Testis (tissue), 3 donors: ENCODE data around the gene SHFL. TPM values are rescaled to one million over a fixed set of nuclear protein-coding genes. Genes with fewer than 3 reads are reported as not detected.

Experiments used
- DNase-seq: peaks from one replicate; pipeline ENCODE4 v3.0.0-alpha.2; 2019
- H3K27ac ChIP-seq, 2 donors: fragments of 200-600 bp; sonication (generic); one replicate each; pipeline ENCODE4 v1.5.1; 2019
- H3K27me3 ChIP-seq: fragments of 200-600 bp; sonication (generic); one replicate; pipeline ENCODE4 v1.5.1; 2019
- H3K36me3 ChIP-seq: fragments of 200-600 bp; sonication (generic); one replicate; pipeline ENCODE4 v1.5.1; 2017; ENCODE audit warnings: low read depth; ENCODE audit errors: missing control alignments
- H3K4me1 ChIP-seq: fragments of 200-600 bp; sonication (generic); one replicate; pipeline ENCODE4 v1.5.1; 2019
- H3K4me3 ChIP-seq, 2 donors: fragments of 200-600 bp; sonication (generic); one replicate each; pipeline ENCODE4 v1.5.1; 2017 to 2019
- H3K9me3 ChIP-seq: fragments of 200-600 bp; sonication (generic); one replicate; pipeline ENCODE4 v1.5.1; 2017
- POLR2A ChIP-seq: fragments of 450-650 bp; IDR thresholded peaks from one replicate; pipeline ENCODE4 v1.6.1; 2017; ENCODE audit warnings: antibody characterized with exemption, mild to moderate bottlenecking, moderate library complexity
- WGBS, 2 donors: methylation state at CpG; one replicate each; pipeline ENCODE4 v1.1.5; 2018; 5-methylcytosine and 5-hydroxymethylcytosine counted together
- intact Hi-C: fragments of 100-400 bp; cut with DNase I; formaldehyde crosslinking; loops from one replicate; pipeline ENCODE4 v1.15.1; 2023; ENCODE audit warnings: low total_unique reads
- microRNA-seq, 2 donors: library from miRNA; unstranded; fragments of <30 nt; microRNA quantifications; one replicate each; pipeline ENCODE4, GENCODE V29; 2016; ENCODE audit warnings: borderline number of aligned reads in 2 of 2, borderline replicate concordance in 1 of 2
- polyA plus RNA-seq: library from polyadenylated mRNA; stranded (reverse); fragments of 350-450 nt; fragmentation: Illumina TruSeq; extraction: RNeasy Lipid Tissue Mini Kit (QIAGEN cat#74804); gene quantifications from one replicate; pipeline ENCODE4 v1.2.3, GENCODE V29; 2014; ENCODE audit warnings: low read depth, low replicate concordance; ENCODE audit not compliant: insufficient read depth
- small RNA-seq, 2 donors: library from RNA; depleted of rRNA; stranded (forward); fragments of <200 nt; gene quantifications; one replicate each; pipeline ENCODE3, GENCODE V24; 2016
- total RNA-seq, 2 donors: library from RNA; depleted of rRNA; stranded (reverse); fragments of >200 nt; gene quantifications; one replicate each; pipeline ENCODE4 v1.2.3, GENCODE V29; 2016
- TF ChIP-seq, protein P1 (sequence below), 3 experiments: fragments of 450-650 bp in 2 of 3; fragments of 200-600 bp in 1 of 3; sonication (generic) in 1 of 3; IDR thresholded peaks; one replicate each; pipeline ENCODE4 v1.5.1; 2016 to 2019; ENCODE audit warnings: antibody characterized with exemption in 3 of 3, mild to moderate bottlenecking in 2 of 3, moderate library complexity in 1 of 3

The SHFL gene
- total and polyA plus RNA-seq, 3 donors from 2014 or later, result 18.7 to 25.8 (median 20.4) TPM

DNA sequence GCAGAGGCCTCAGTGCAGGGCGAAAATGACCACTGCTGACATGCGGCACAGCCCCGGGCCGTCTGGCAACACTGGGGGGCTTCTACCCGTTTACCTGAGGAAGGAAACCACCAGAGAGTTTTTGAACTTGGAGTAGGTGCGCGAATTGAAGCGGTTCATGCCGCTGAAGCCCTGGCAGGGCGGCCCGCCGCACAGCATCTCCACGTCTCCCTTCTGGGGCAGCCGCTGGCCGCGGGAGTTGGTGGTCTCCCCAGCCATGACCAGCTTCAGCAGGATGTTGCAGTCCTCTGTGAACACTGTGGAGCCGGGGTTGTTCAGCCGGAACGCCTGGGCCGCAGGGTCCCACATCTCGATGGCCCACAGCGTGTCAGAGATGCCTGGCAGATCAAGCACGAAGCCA, 53.8 kb downstream of the SHFL start:
- no peak for TF ChIP-seq POLR2A
- TF ChIP-seq, protein P1, sequence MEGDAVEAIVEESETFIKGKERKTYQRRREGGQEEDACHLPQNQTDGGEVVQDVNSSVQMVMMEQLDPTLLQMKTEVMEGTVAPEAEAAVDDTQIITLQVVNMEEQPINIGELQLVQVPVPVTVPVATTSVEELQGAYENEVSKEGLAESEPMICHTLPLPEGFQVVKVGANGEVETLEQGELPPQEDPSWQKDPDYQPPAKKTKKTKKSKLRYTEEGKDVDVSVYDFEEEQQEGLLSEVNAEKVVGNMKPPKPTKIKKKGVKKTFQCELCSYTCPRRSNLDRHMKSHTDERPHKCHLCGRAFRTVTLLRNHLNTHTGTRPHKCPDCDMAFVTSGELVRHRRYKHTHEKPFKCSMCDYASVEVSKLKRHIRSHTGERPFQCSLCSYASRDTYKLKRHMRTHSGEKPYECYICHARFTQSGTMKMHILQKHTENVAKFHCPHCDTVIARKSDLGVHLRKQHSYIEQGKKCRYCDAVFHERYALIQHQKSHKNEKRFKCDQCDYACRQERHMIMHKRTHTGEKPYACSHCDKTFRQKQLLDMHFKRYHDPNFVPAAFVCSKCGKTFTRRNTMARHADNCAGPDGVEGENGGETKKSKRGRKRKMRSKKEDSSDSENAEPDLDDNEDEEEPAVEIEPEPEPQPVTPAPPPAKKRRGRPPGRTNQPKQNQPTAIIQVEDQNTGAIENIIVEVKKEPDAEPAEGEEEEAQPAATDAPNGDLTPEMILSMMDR (IDR thresholded peaks at IDR 0.05), result no peak
- Histone ChIP-seq H3K4me3 (no peak overlapping the region), H3K9me3 (no peaks in the 10 kb centered on the region), H3K27ac (no peak overlapping the region), H3K36me3 (no peaks in the 10 kb centered on the region), H3K27me3 (no peaks in the 10 kb centered on the region), H3K4me1 (no peaks in the 10 kb centered on the region)
- 93 to 96% methylated on average over 13 to 23 of the region's 23 CpGs for WGBS, 2 donors
- no peak for DNase-seq
- intact Hi-C loops, result no loop called here

DNA sequence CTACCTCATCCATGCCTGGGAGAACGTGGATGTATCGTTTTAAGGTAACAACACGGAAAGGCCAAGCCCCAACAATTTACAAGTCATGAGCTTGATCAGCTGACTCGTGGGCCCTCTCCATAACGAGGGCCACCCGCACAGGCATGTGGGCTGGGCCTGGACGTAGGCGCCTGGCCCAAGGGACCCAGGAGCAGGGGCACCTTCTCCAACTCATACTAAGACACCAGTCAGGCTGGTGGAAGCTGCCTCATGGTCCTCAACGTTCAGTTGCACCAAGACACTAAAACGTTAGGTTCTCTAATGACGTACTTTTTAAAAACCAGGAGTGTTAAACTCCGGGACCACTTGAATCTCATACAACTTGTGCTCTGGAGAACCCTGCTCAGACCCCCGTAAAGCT, 55.4 kb downstream of the SHFL start:
- WGBS, 2 donors, result 90 to 99% methylated on average over 13 of the region's 13 CpGs
- H3K4me1 ChIP-seq, result no peaks in the 10 kb centered on the region
- no peak for DNase-seq
- H3K4me3 ChIP-seq, result no peak overlapping the region
- no peaks in the 10 kb centered on the region for H3K27me3 ChIP-seq
- H3K36me3 ChIP-seq, result no peaks in the 10 kb centered on the region
- no peaks in the 10 kb centered on the region for H3K9me3 ChIP-seq
- intact Hi-C loops, result no loop called here
- no peak overlapping the region for H3K27ac ChIP-seq
- no peak for TF ChIP-seq POLR2A
- TF ChIP-seq, protein P1 (IDR thresholded peaks at IDR 0.05), result no peak

DNA sequence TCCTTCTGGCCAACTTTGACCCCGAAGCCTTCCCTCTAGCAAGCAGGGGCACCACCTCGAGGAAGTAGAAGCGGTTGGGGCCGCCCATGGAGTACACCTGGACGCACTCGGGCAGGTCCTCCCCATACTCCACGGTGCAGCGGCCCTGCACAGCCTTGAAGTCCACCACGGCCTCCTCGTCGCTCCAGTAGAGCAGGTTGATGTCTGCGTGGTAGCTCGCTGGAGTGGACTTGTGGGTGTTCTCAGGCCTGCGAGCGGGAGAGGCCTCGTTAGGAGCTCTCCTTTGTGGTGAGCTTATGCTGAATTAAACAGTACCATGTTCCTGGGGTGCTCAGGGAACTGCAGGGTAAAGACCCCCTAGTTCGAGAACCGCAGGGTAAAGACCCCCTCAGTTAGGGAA, 55.9 kb downstream of the SHFL start:
- 85 to 92% methylated on average over 4 to 18 of the region's 18 CpGs for WGBS, 2 donors
- intact Hi-C loops, result no loop called here
- Histone ChIP-seq H3K4me3 (no peak overlapping the region), H3K4me1 (no peaks in the 10 kb centered on the region), H3K27ac (no peak overlapping the region), H3K36me3 (no peaks in the 10 kb centered on the region), H3K27me3 (no peaks in the 10 kb centered on the region), H3K9me3 (no peaks in the 10 kb centered on the region)
- TF ChIP-seq POLR2A, result no peak
- TF ChIP-seq, protein P1 (IDR thresholded peaks at IDR 0.05), result no peak
- no peak for DNase-seq

Small RNA genes lying within 50 kb of the gene (microRNA-seq; reads per million reads assigned to microRNA genes)
- gene MIR5589, result 0 reads per million in 2 donors

Small RNA genes lying within 50 kb of the gene (small RNA-seq; reads per million reads assigned to genes)
- 0 reads per million in 2 donors for gene MIR5589
- 57.1 to 58.5 reads per million in 2 donors for gene SNORD105
- 4,675 to 6,696 reads per million in 2 donors for gene SNORD105B

Other genes starting within 250 kb of the SHFL start
- 10 to 100 TPM; 15.9 to 22.5 TPM for gene OLFM2, start 149.8 kb upstream of the SHFL start, total RNA-seq
- 27.0 TPM for gene OLFM2, start 149.8 kb upstream of the SHFL start, polyA plus RNA-seq
- 1 to 10 TPM; 5.5 to 7.0 TPM for gene COL5A3, start 75.8 kb upstream of the SHFL start, total RNA-seq
- 7.6 TPM for gene COL5A3, start 75.8 kb upstream of the SHFL start, polyA plus RNA-seq
- gene RDH8, start 72.8 kb upstream of the SHFL start, total RNA-seq, result 1 to 10 TPM in 1 of 2 donors, not detected in 1; 1.7 TPM
- 3.7 TPM for gene RDH8, start 72.8 kb upstream of the SHFL start, polyA plus RNA-seq
- 1 to 10 TPM; 7.6 to 8.7 TPM for gene ANGPTL6, start 16.4 kb downstream of the SHFL start, total RNA-seq
- gene ANGPTL6, start 16.4 kb downstream of the SHFL start, polyA plus RNA-seq, result 3.0 TPM
- 10 to 100 TPM; 66.2 to 68.1 TPM for gene PPAN, start 20.0 kb downstream of the SHFL start, total RNA-seq
- 39.3 TPM for gene PPAN, start 20.0 kb downstream of the SHFL start, polyA plus RNA-seq
- gene P2RY11, start 25.4 kb downstream of the SHFL start, total RNA-seq, result 10 to 100 TPM; 25.0 to 27.8 TPM
- gene P2RY11, start 25.4 kb downstream of the SHFL start, polyA plus RNA-seq, result 16.3 TPM
- 100 to 1,000 TPM; 281 to 306 TPM for gene EIF3G, start 33.6 kb downstream of the SHFL start, total RNA-seq
- 348 TPM for gene EIF3G, start 33.6 kb downstream of the SHFL start, polyA plus RNA-seq
- gene DNMT1, start 108.6 kb downstream of the SHFL start, total RNA-seq, result 100 to 1,000 TPM; 103 to 145 TPM
- 96.5 TPM for gene DNMT1, start 108.6 kb downstream of the SHFL start, polyA plus RNA-seq
- gene S1PR2, start 145.0 kb downstream of the SHFL start, total RNA-seq, result 10 to 100 TPM in 1 of 2 donors, 1 to 10 TPM in 1; 8.7 to 13.7 TPM
- gene S1PR2, start 145.0 kb downstream of the SHFL start, polyA plus RNA-seq, result 11.9 TPM
- 10 to 100 TPM; 63.5 to 91.8 TPM for gene MRPL4, start 165.9 kb downstream of the SHFL start, total RNA-seq
- gene MRPL4, start 165.9 kb downstream of the SHFL start, polyA plus RNA-seq, result 53.3 TPM
- gene ICAM1, start 184.8 kb downstream of the SHFL start, total RNA-seq, result 10 to 100 TPM; 10.1 to 18.0 TPM
- gene ICAM1, start 184.8 kb downstream of the SHFL start, polyA plus RNA-seq, result 14.3 TPM
- gene ICAM4, start 200.6 kb downstream of the SHFL start, total RNA-seq, result under 1 TPM; 0.25 to 0.47 TPM
- 0.28 TPM for gene ICAM4, start 200.6 kb downstream of the SHFL start, polyA plus RNA-seq
- gene ICAM5, start 203.6 kb downstream of the SHFL start, total RNA-seq, result 1 to 10 TPM; 4.3 to 7.6 TPM
- 5.4 TPM for gene ICAM5, start 203.6 kb downstream of the SHFL start, polyA plus RNA-seq
- 10 to 100 TPM; 12.8 to 22.1 TPM for gene ZGLP1, start 223.5 kb downstream of the SHFL start, total RNA-seq
- 10.5 TPM for gene ZGLP1, start 223.5 kb downstream of the SHFL start, polyA plus RNA-seq
- 10 to 100 TPM; 35.7 to 40.2 TPM for gene FDX2, start 229.7 kb downstream of the SHFL start, total RNA-seq
- 26.8 TPM for gene FDX2, start 229.7 kb downstream of the SHFL start, polyA plus RNA-seq
- gene RAVER1, start 247.2 kb downstream of the SHFL start, total RNA-seq, result 10 to 100 TPM; 34.5 to 49.6 TPM
- gene RAVER1, start 247.2 kb downstream of the SHFL start, polyA plus RNA-seq, result 32.3 TPM